GM18526 (cell line): ENCODE measurements around the gene ACTR3.

Experiments used
- POLR2A ChIP-seq: IDR thresholded peaks from 3 replicates; pipeline ENCODE4 v1.6.1; 2011; ENCODE audit not compliant: insufficient read length; ENCODE audit errors: extremely low read depth

The ACTR3 gene

DNA sequence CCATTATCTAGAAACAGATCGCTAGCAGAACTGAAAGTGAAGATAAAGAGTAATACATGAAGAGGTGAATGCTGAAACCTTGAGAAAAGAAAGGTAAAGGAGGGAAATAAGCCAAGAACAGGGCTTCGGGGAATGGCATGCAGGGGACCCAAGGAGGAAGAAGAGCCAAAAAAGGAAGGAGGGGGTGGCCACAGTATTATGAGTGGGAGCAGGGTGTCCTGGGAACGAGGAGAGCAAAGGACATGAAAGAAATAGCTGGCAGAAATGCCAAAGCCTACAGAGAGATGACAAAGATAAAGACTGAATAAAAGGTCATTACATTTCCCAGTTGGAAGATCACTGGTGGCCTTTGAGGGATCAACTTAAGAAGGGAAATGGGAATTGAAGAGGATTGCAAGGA is 82.9 kb downstream of the ACTR3 start:
- no peak for TF ChIP-seq POLR2A

DNA sequence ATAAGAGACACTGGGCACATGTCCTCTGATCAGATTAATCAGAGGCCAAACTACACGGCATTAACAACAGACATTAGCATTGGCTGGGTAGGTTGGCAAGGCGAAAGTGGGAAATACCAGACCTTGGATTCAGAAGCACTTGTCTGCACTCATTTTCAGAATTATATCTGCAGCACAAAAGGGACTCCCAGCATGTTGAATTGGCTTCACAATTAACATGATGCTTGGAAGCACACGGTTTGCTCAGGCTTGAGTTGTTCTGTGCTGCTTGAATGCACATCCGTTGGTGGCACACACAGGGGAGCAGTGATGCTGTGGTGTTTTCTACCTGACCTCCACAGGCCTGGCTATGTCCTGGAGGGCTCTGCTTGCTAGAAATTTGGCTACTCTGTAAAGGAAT is 83.9 kb downstream of the ACTR3 start:
- TF ChIP-seq POLR2A, result no peak

DNA sequence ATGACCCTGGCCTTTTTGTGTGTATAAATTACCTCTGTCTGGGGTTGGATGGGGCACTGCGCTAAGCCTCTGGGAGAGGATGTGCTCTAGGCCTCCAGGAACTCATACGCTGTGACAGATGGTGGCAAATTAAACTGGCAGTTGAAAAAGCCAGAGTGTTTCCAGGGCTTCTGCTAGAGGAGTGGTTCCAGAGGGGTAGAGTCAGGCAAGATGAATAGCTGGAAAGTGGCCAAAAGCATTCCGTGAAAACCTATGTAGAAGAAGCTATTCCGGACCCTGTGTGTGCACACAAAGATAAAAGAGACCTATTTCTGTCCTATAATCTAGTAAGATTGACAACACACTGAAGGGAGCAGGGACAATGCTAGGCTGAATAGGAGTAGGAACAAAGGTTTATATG is 84.8 kb downstream of the ACTR3 start:
- TF ChIP-seq POLR2A, result no peak

DNA sequence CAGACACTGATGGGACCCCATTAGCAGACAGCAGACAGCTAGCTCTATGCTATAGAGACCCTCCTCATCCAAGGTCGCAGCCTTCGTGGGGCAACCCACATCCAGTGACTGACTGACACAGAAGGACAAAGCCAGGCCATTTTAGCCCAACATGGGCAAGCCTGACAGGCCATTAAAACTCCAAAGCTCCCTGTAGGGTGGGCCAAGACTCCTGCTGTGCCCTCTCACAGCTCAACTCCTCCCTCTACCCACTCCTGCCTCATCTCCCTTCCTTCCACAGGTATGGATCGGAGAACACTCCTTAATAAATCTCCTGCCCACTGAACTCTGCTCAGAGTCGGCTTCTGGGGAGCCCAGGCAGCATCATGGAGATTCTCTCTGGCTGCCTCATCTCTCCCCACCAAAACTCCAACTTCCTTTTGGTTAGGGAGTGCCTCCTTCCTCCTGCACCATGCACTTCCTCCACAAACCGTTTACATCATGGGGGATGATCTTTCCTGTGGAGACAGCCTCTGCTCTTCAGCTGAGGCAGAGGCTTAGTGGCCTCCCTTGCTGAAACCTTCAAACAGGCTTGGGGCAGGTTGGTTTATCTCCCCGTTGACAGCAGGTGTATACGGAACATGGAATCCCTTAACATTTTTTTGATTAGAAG is 86.5 kb downstream of the ACTR3 start:
- TF ChIP-seq POLR2A, result no peak

DNA sequence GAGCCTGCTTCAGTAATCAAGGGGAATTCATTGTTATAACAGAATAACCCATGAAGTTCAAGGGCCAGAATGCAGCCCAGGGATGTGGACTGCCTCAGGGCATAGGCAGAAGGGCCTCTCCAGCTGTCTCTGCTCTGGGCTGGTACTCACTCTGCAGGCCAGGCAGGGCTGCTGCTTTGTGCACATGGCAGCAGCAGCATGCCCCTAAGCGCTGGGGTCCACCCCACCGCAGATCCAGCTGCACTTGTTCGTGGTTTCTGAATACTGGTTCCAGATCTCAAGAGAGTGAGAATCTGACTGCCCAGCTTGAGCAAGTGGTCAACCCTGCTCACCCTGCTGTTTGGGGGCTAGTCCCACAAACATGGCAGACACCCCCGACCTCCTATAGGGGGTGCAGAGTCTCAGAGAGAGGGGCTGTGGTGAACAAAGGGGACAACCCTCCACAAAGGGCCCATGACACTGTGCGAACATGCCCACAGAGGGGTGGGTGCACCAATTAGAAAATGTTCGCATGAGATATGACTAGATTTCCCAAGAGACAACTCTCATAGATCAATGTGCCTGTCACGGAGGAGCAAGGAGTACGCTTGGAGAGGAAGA is 87.3 kb downstream of the ACTR3 start:
- no peak for TF ChIP-seq POLR2A

DNA sequence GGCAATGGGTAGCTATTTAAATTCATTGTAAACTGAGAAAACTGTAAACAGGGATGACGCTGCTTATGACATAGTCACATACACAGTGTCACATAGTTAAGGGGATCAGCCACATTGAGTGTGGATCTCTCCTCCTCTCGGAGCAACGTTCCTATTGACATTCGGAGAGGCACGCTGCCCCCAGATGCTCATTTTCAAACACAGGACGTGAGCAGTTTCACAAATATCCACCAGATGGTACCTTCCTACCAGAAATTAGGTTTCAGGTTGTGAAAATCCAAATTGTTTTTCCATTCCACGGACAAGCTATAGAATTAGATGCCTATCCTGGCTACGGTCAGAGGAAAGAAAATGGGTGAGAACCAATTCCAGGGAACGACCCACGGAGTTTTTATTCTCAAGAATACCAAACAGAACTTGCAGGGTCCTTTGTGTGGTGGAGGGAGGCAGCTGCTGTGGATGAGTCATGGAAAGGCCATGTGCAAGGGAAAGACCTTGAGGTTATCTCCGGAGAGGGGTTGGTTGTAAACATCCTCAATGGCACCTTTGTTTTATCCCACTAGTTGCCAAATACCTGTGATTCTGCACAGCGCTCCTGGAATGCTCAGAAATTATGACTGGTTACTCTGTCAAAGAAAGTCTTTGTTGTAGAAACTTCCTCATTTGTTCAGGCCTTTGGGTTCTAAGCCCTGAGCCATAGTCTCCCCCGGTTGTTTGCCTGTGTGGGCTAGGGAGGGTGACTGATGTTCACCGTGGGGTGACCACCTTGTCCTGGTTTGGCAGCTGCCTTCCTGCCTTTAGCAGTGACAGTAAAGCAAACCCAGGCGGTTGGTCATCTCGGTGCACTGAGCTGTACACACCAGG is 88.0 kb downstream of the ACTR3 start:
- no peak for TF ChIP-seq POLR2A

DNA sequence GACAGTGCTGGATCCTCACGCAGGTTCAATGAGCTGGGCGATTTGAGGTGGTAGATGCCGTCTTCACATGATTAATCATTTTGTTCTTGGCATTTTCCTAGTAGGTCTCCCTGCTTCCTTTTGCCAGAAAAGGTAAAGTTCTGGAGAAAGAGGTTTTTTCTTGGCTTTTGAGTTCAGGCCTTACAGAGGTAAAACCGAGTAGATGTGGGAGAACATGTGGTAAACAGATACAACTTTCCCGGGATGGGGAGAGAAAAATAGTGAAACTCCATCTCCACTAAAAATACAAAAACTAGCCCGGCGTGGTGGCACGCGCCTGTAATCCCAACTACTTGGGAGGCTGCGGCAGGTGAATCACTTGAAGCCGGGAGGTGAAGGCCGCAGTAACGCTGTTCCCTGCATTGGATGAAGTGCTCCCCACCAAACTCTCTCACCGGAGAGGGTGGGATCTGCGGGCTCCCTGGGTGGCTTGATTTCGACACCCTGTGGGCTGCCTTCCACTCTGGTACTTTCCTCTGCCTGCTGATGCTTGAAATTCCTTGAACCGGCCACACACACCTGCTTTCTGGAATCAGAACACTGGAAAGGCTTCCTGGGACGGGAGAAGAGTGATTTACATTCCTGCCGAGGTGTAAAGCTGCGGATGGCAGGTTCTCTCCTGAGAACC is 88.8 kb downstream of the ACTR3 start:
- TF ChIP-seq POLR2A, result no peak

DNA sequence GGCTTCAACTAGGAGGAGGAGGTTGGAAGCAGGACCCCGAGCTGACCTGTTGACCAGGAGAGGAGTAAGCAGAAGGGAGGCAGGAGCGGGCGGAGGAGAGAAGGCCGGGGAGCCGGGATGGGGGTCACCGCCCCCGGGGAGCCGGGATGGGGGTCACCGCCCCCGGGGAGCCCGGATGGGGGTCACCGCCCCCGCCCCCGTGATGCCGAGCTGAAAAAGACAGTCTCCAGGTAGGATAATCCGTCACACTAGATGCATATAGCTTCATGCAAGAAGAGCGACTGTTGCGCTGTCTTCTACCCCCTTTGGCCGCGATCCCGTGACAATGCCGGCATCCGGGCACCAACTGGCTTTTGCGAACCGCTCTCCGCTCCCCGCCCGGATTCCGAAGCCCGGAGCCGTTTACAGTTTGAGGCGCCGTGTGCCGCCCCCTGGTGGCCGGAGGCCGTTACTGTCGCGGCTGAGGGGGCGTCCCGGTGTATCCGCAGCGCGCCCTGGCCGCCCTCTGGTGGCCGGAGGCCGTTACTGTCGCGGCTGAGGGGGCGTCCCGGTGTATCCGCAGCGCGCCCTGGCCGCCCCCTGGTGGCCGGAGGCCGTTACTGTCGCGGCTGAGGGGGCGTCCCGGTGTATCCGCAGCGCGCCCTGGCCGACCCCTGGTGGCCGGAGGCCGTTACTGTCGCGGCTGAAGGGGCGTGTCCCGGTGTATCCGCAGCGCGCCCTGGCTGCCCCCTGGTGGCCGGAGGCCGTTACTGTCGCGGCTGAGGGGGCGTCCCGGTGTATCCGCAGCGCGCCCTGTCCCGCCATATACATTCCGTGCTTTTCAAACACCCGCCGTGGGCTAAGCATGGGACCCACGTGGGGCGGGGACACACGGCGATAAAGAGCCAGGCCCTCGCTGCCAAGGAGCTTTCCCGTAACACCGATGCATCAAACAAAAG is 89.6 kb downstream of the ACTR3 start:
- no peak for TF ChIP-seq POLR2A

DNA sequence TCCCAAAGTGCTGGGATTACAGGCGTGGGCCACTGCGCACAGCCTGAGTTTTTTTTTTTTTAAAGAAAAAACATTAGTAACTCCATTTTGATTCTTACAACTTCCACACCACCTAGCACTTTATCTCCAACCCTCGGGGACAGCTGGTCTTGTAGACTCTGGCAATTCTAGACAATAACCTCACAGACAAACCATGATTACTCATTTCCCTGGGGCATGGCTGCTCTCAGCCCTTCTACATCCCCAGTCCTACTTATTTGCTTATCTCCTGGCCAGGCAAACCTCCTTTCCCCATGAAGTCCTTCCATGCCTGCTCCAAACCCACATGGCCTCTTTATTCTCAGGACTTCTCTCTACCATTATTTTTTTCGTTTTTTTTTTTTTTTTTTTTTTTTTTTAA is 91.1 kb downstream of the ACTR3 start:
- no peak for TF ChIP-seq POLR2A

DNA sequence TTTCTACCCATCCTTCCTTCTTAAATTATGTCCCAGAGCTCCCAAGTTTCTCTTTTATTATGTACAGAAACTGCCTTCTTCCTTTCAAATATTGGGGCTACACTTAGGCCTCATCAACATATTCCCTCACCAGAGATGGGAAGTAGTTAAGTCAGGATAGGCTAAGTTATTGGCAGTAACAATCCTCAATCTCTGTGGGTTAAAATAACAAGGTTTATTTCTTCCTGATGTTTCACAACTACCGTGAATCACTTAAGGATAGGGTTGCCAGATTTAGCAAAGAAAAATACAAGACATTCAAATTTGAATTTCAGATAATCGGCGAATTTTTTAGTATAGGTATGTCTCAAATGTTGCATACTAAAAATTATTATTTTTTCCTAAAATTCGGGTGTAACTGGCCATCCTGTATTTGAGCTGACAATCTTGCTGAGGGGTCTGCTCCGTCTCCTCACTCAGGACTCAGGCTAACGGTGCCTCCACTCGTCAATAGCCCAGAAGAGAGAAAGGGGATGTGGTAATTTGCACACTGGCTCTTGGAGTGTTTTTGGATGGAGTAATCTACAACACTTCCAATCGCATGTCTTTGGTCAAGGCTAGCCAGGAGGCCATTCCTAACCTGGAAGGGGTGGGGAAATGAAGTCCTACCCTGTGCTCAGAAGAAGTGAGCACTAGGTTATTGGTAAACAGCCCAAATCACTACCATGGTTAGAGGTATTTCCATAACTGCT is 91.7 kb downstream of the ACTR3 start:
- TF ChIP-seq POLR2A, result no peak

DNA sequence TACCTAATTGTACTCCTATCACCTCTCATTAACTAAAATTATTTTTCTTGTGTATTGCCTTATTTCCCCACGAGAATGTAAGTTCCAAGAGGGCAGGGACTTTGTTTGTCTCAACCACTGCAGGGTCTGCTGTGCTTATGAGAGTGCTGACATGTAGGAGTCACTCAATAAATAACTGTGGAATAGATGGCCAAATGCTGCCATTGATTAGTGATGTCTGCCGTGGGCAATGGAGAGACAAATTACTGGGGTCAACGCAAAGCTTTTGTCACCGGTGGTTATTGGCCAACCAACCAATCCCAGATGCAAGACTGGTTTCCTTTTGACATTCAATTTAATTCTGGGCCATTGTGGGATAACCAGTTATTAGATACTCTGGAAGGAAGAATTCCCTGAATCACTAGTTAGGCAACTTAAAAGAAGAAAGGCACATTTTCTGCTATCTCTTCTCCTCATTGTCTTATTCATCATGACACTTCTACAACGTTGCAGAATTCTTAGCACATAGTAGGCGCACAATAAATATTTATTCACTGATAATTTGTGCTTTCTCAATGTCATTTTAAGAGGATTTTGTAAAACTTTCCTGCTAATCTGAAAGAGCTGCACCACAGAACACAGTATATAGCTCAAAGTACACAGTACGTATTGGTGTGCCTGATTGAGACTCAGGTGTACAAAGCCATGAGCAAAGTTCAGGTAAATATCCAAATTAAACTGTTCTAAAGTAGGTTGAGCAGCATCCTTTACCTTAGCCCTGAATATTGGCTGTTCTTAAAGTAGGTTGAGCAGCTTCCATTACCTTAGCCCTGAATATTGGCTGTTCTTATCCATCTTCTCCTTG is 95.9 kb downstream of the ACTR3 start:
- TF ChIP-seq POLR2A, result no peak

DNA sequence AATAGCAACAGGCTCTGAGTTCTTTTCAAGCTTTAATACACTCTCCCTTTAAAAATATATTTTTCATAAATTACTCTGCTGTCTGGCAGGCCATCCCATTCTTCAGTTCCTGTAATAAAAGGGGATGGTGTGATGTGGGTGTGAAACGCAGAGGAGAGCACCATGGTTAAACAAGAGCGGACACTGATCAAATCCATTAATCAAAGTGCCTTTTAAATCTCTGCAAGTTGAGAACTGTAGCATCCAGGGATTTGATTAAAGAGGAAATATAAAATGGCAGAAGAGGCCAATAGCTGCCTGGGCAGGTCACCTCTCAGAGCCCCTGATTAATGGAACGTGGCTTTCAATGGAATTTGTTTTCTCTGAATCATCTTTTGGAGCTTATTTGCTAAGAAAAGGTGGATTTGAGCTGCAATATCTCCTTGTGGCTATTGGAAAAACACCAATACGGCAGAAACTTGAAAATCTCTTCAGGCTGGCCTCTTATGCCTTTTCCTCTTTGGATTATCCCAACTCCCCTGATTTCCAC is 96.9 kb downstream of the ACTR3 start:
- TF ChIP-seq POLR2A, result no peak

DNA sequence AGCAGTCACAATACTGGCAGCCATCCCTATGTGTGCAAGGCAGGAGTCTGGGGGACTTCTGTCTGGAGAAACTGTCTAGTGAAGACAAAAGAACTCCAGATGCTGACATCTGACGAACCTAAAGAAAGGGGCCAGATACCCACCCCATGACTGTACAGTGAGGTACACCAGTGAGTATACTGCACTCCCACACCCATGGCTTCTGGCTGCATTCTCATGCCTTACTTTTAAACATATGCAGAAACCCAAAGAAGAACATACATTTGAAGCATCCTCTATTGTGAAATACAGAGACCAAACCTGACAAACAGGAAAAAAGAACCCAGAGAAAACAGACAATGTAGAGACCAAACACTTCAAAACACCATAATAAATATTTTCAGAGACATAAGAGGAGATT is 102.2 kb downstream of the ACTR3 start:
- no peak for TF ChIP-seq POLR2A
